Fibroblast of pulmonary artery (primary cell): ENCODE measurements around the gene GNG12.

Source experiments
- DNase-seq: peaks from one replicate; pipeline ENCODE4 v3.0.0-alpha.2; 2010; ENCODE audit warnings: low read depth
- H3K4me3 ChIP-seq: replicated peaks from 2 replicates; pipeline ENCODE4 v1.5.1; 2011; ENCODE audit warnings: low read depth, mild to moderate bottlenecking, control low read depth, low read length, moderate library complexity
- CTCF ChIP-seq: IDR thresholded peaks from 2 replicates; pipeline ENCODE4 v1.5.1; 2011; ENCODE audit warnings: mild to moderate bottlenecking, control low read depth, low read length, inconsistent platforms; ENCODE audit errors: missing control alignments

Gene GNG12

DNA sequence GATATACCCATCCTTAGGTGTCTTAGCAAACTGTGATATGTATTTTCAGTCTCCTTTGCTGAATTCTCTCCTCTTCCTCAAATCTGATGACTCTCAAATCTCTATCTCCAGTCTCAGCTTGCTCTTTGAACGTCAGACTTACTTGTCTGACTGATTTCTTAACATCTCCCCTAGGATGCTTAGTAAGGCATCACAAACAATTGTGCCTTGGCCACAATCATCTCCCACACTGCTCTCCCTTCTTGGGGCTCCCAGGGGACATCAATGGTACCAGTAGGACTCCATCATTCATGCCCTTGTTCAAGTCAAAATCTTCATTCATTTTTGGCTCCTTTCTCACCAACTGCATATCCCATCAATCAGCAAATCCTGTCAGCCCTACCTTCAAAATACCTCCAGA, 42.0 kb downstream of the GNG12 start:
- peak; percentile 46 for DNase-seq
- no peak for TF ChIP-seq CTCF

GRCh38 chr1:67790201-67790692, 43.0 kb downstream of the GNG12 start:
- no peak for TF ChIP-seq CTCF
- no peak for DNase-seq
- no peak overlapping the region for H3K4me3 ChIP-seq

More for the DNA sequence above, 42.0 kb downstream of the GNG12 start:
- no peak overlapping the region for H3K4me3 ChIP-seq

- no peak for DNase-seq
- TF ChIP-seq CTCF = no peak
- no peak overlapping the region for H3K4me3 ChIP-seq
Measured at GRCh38 chr1:67789551-67789950, 43.7 kb downstream of the GNG12 start.

DNA sequence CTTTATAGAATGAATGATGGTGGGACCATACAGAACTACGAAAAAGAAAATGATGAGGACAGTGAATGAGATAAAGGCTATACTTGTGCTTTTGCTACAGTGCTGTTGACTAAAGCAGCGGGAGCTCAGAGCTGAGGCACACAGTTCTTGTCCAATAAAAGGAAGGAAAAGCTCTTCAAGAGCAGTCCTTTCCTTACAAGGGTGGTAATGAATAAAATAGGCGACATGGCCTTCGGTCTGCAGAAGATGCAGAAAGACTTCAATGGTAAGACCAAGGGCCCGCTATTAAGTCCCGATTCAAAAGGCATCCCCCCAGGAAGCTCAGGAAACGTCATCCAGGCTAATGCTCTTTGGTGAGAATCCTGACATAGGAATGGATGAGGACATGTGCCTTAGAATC, 44.4 kb downstream of the GNG12 start:
- TF ChIP-seq CTCF = no peak
- no peak overlapping the region for H3K4me3 ChIP-seq
- no peak for DNase-seq

GRCh38 chr1:67788238-67788790, 45.0 kb downstream of the GNG12 start:
- no peak for TF ChIP-seq CTCF
- no peak overlapping the region for H3K4me3 ChIP-seq
- no peak for DNase-seq

GRCh38 chr1:67787746-67788145, 45.5 kb downstream of the GNG12 start:
- no peak for DNase-seq
- no peak overlapping the region for H3K4me3 ChIP-seq

More at GRCh38 chr1:67787746-67788145, 45.5 kb downstream of the GNG12 start:
- TF ChIP-seq CTCF = no peak
